IPS-18a (cell line): ENCODE results near the gene SEC62.
"Not testable (repeated sequence)": the region's sequence is repeated elsewhere in the genome, so short reads cannot be mapped to it uniquely, and the experiment has no call there.

ENCODE experiments used
- H3K27ac ChIP-seq: one replicate; pipeline ENCODE4 v1.5.1; 2013; ENCODE audit warnings: low read length
- H3K27me3 ChIP-seq: one replicate; pipeline ENCODE4 v1.6.1; 2013; ENCODE audit warnings: mild to moderate bottlenecking, low read length; ENCODE audit not compliant: control insufficient read depth, insufficient read depth
- H3K36me3 ChIP-seq: one replicate; pipeline ENCODE4 v1.6.1; 2013; ENCODE audit warnings: low read depth, low read length; ENCODE audit not compliant: control insufficient read depth
- H3K4me1 ChIP-seq: one replicate; pipeline ENCODE4 v1.6.1; 2013; ENCODE audit warnings: low read depth, low read length; ENCODE audit not compliant: control insufficient read depth
- H3K4me3 ChIP-seq: one replicate; pipeline ENCODE4 v1.5.1; 2013; ENCODE audit warnings: low read length
- H3K9ac ChIP-seq: one replicate; pipeline ENCODE4 v1.6.1; 2013; ENCODE audit warnings: mild to moderate bottlenecking, low read length, moderate library complexity
- H3K9me3 ChIP-seq: one replicate; pipeline ENCODE4 v1.6.1; 2013; ENCODE audit warnings: low read depth, low read length; ENCODE audit not compliant: control insufficient read depth

SEC62 gene

GRCh38 chr3:170000051-170000450, 33.4 kb downstream of the SEC62 start:
- no peak overlapping the region for H3K9ac ChIP-seq
- no peaks in the 10 kb centered on the region for H3K27me3 ChIP-seq
- peaks cover 5% of the 10 kb centered on the region for H3K36me3 ChIP-seq

GRCh38 chr3:170002231-170002630, 35.6 kb downstream of the SEC62 start:
- H3K9ac ChIP-seq: no peak overlapping the region
- H3K27me3 ChIP-seq: no peaks in the 10 kb centered on the region
- H3K27ac ChIP-seq: no peak overlapping the region
- no peak overlapping the region for H3K4me3 ChIP-seq
- no peaks in the 10 kb centered on the region for H3K36me3 ChIP-seq
- no peaks in the 10 kb centered on the region for H3K4me1 ChIP-seq
- no peaks in the 10 kb centered on the region for H3K9me3 ChIP-seq

More at GRCh38 chr3:170000051-170000450, 33.4 kb downstream of the SEC62 start:
- no peaks in the 10 kb centered on the region for H3K4me1 ChIP-seq
- H3K9me3 ChIP-seq: no peaks in the 10 kb centered on the region
- no peak overlapping the region for H3K27ac ChIP-seq
- no peak overlapping the region for H3K4me3 ChIP-seq

GRCh38 chr3:170002879-170003278, 36.3 kb downstream of the SEC62 start:
- H3K4me3 ChIP-seq: no peak overlapping the region
- H3K9ac ChIP-seq: no peak overlapping the region
- H3K36me3 ChIP-seq: no peaks in the 10 kb centered on the region
- no peak overlapping the region for H3K27ac ChIP-seq
- H3K4me1 ChIP-seq: no peaks in the 10 kb centered on the region
- H3K9me3 ChIP-seq: no peaks in the 10 kb centered on the region
- no peaks in the 10 kb centered on the region for H3K27me3 ChIP-seq

- H3K27me3 ChIP-seq: no peaks in the 10 kb centered on the region
- no peak overlapping the region for H3K9ac ChIP-seq
- no peaks in the 10 kb centered on the region for H3K4me1 ChIP-seq
- H3K4me3 ChIP-seq: no peak overlapping the region
- no peaks in the 10 kb centered on the region for H3K9me3 ChIP-seq
- H3K27ac ChIP-seq: no peak overlapping the region
- no peaks in the 10 kb centered on the region for H3K36me3 ChIP-seq
These were observed 37.3 kb downstream of the SEC62 start for GRCh38 chr3:170003881-170004356.

GRCh38 chr3:170007031-170007663, 40.5 kb downstream of the SEC62 start:
- H3K36me3 ChIP-seq: no peaks in the 10 kb centered on the region
- no peak overlapping the region for H3K4me3 ChIP-seq
- no peaks in the 10 kb centered on the region for H3K9me3 ChIP-seq
- no peaks in the 10 kb centered on the region for H3K27me3 ChIP-seq
- H3K9ac ChIP-seq: no peak overlapping the region
- no peak overlapping the region for H3K27ac ChIP-seq
- H3K4me1 ChIP-seq: no peaks in the 10 kb centered on the region

GRCh38 chr3:170010498-170010897, 43.9 kb downstream of the SEC62 start:
- H3K4me3 ChIP-seq: no peak overlapping the region
- H3K4me1 ChIP-seq: no peaks in the 10 kb centered on the region
- H3K9me3 ChIP-seq: no peaks in the 10 kb centered on the region
- no peak overlapping the region for H3K27ac ChIP-seq
- H3K36me3 ChIP-seq: no peaks in the 10 kb centered on the region
- no peak overlapping the region for H3K9ac ChIP-seq
- H3K27me3 ChIP-seq: no peaks in the 10 kb centered on the region

- Histone ChIP-seq H3K9ac (no peak overlapping the region), H3K36me3 (no peaks in the 10 kb centered on the region), H3K27ac (no peak overlapping the region), H3K4me3 (no peak overlapping the region), H3K27me3 (no peaks in the 10 kb centered on the region), H3K9me3 (no peaks in the 10 kb centered on the region), H3K4me1 (no peaks in the 10 kb centered on the region)
These were observed 46.2 kb downstream of the SEC62 start for GRCh38 chr3:170012683-170013400.

GRCh38 chr3:170016057-170016456, 49.5 kb downstream of the SEC62 start:
- Histone ChIP-seq H3K9me3 (no peaks in the 10 kb centered on the region), H3K36me3 (no peaks in the 10 kb centered on the region), H3K9ac (no peak overlapping the region), H3K27me3 (no peaks in the 10 kb centered on the region), H3K4me3 (no peak overlapping the region), H3K4me1 (no peaks in the 10 kb centered on the region), H3K27ac (no peak overlapping the region)

GRCh38 chr3:170019306-170019705, 52.7 kb downstream of the SEC62 start:
- not testable (repeated sequence) for H3K36me3 ChIP-seq, H3K4me3 ChIP-seq, H3K27me3 ChIP-seq, H3K4me1 ChIP-seq, H3K9me3 ChIP-seq, H3K9ac ChIP-seq, H3K27ac ChIP-seq

- H3K27ac ChIP-seq: no peak overlapping the region
- H3K4me3 ChIP-seq: no peak overlapping the region
- H3K27me3 ChIP-seq: no peaks in the 10 kb centered on the region
- H3K4me1 ChIP-seq: no peaks in the 10 kb centered on the region
- H3K9me3 ChIP-seq: no peaks in the 10 kb centered on the region
- H3K36me3 ChIP-seq: no peaks in the 10 kb centered on the region
- no peak overlapping the region for H3K9ac ChIP-seq
These were observed 54.5 kb downstream of the SEC62 start for GRCh38 chr3:170021083-170021482.

GRCh38 chr3:170022336-170022735, 55.7 kb downstream of the SEC62 start:
- H3K27me3 ChIP-seq: no peaks in the 10 kb centered on the region
- H3K36me3 ChIP-seq: no peaks in the 10 kb centered on the region
- H3K27ac ChIP-seq: no peak overlapping the region
- no peaks in the 10 kb centered on the region for H3K9me3 ChIP-seq
- H3K9ac ChIP-seq: no peak overlapping the region
- H3K4me1 ChIP-seq: no peaks in the 10 kb centered on the region
- no peak overlapping the region for H3K4me3 ChIP-seq

GRCh38 chr3:170023165-170023564, 56.6 kb downstream of the SEC62 start:
- no peaks in the 10 kb centered on the region for H3K4me1 ChIP-seq
- H3K4me3 ChIP-seq: no peak overlapping the region
- H3K9me3 ChIP-seq: no peaks in the 10 kb centered on the region
- no peak overlapping the region for H3K9ac ChIP-seq
- H3K27me3 ChIP-seq: no peaks in the 10 kb centered on the region
- no peak overlapping the region for H3K27ac ChIP-seq
- H3K36me3 ChIP-seq: no peaks in the 10 kb centered on the region
